Measurements from ENCODE around the gene MPO. TPM values are rescaled to one million over a fixed set of nuclear protein-coding genes. Genes with fewer than 3 reads are reported as not detected.

Gene MPO
- polyA plus RNA-seq, 1 experiment, result not detected

DNA sequence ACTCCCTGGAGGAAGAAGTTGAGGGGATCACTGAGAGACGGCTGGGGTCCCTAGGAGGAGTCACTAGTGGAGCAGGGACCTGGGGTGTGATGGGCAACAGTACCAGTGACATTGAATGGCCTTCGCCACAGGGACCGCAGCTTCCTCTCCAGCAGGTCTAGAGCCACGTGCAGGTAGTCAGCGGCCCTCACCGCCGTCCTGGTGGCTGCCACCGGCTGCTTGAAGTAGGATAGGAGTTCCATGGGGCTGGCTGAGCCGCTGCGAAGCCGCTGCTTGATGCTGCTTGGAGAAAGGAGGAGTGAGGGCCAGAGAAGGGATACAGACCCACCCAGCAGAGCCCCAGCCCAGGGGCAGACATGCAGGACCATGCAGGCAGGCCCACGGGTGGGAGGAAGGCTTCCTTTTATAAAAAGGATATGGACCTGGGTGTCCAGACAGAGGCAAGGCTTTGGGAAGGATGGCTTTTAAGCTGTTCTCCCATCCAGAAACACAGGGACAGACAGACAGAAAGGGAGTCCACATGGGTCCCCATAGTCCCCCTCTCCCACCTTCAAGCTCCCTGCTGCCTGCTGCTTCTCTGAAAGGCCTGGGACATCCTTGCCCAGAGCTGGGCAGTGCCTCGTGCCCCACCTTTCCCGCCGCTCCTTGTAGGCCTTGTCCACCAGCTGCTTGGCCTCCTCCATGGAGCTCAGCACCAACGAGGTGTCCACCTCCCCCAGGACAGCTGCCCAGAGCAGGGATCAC, 827 bp downstream of the MPO start:
- no peaks in the 10 kb centered on the region; the same call in 1 of the 2 replicates for H3K9me3 ChIP-seq (ENCODE audit: control insufficient read depth, insufficient read depth, low read length)
- ChIA-PET POLR2A (no interaction called here), CTCF (no interaction called here)
- no peak for DNase-seq (ENCODE audit: low read depth, low spot score)
- H3K27me3 ChIP-seq (ENCODE audit: control insufficient read depth, insufficient read depth, low read length), result peaks cover 34% of the 10 kb centered on the region
- no peak overlapping the region for H3K4me3 ChIP-seq (ENCODE audit: low read depth, low read length)
- TF ChIP-seq, protein P1, sequence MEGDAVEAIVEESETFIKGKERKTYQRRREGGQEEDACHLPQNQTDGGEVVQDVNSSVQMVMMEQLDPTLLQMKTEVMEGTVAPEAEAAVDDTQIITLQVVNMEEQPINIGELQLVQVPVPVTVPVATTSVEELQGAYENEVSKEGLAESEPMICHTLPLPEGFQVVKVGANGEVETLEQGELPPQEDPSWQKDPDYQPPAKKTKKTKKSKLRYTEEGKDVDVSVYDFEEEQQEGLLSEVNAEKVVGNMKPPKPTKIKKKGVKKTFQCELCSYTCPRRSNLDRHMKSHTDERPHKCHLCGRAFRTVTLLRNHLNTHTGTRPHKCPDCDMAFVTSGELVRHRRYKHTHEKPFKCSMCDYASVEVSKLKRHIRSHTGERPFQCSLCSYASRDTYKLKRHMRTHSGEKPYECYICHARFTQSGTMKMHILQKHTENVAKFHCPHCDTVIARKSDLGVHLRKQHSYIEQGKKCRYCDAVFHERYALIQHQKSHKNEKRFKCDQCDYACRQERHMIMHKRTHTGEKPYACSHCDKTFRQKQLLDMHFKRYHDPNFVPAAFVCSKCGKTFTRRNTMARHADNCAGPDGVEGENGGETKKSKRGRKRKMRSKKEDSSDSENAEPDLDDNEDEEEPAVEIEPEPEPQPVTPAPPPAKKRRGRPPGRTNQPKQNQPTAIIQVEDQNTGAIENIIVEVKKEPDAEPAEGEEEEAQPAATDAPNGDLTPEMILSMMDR (IDR thresholded peaks at IDR 0.05; ENCODE audit: low read depth, low read length), result no peak
- no peak overlapping the region for H3K27ac ChIP-seq (ENCODE audit: low read depth, low read length)

DNA sequence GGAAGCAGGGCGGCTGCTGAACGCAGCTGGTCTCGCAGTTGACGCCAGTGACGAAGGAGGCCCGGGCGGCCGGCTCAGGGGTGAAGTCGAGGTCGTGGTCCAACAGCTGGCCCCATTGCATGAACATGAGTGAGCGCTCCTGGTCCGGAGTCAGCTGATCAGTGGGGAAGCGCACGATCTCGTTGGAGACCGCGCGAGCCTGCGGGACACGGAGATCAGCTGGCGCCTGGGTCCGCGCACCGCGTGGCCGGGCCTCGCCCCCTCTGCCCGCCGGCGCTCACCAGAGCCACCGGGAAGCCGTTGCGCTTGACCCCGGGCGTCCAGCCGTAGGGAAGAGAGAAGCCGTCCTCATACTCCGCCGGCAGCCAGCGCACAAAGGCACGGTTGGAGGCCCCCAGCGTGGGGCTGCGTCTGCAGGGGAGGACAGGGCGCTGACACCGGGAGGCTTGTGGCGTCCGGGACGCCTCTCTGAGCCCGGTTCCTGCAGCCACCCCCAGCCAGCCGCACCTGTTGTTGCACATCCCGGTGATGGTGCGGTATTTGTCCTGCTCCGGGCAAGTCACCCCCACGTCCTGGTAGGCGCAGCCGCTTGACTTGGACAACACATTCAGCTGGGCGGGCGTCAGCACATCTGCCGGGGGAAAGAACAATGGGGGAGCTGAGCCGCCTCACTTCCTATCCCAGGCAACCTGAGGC, 1.6 kb downstream of the MPO start:
- CTCF ChIA-PET, result no interaction called here
- Histone ChIP-seq H3K4me3 (ENCODE audit: low read depth, low read length) (no peak overlapping the region), H3K27me3 (ENCODE audit: control insufficient read depth, insufficient read depth, low read length) (peaks cover 33% of the 10 kb centered on the region), H3K9me3 (ENCODE audit: control insufficient read depth, insufficient read depth, low read length) (no peaks in the 10 kb centered on the region; the same call in 1 of the 2 replicates), H3K27ac (ENCODE audit: low read depth, low read length) (no peak overlapping the region)
- POLR2A ChIA-PET, result no interaction called here
- DNase-seq (ENCODE audit: low read depth, low spot score), result no peak
- TF ChIP-seq, protein P1 (IDR thresholded peaks at IDR 0.05; ENCODE audit: low read depth, low read length), result no peak

DNA sequence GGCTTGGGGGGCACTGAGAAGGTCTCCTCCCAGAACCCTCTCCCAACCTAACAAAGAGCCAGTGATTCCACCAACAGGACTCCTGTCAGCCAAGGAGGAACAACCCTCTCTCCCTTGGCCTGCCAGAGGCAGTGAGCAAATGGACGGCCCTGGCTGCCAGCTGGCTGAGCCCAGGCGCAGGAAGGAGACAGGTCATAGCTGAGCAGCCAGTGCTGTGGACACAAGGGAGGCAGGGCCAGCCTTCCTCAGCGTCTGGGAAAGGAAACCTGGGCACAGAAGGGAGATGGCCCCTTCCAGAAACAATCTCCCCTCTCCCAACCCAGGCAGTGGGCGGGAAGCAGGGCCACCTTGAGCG, 2.1 kb downstream of the MPO start:
- DNase-seq (ENCODE audit: low read depth, low spot score), result no peak
- Histone ChIP-seq H3K4me3 (ENCODE audit: low read depth, low read length) (no peak overlapping the region), H3K27me3 (ENCODE audit: control insufficient read depth, insufficient read depth, low read length) (peaks cover 31% of the 10 kb centered on the region), H3K9me3 (ENCODE audit: control insufficient read depth, insufficient read depth, low read length) (no peaks in the 10 kb centered on the region; the same call in 1 of the 2 replicates), H3K27ac (ENCODE audit: low read depth, low read length) (no peak overlapping the region)
- CTCF ChIA-PET, result no interaction called here
- POLR2A ChIA-PET, result no interaction called here
- TF ChIP-seq, protein P1 (IDR thresholded peaks at IDR 0.05; ENCODE audit: low read depth, low read length), result no peak

DNA sequence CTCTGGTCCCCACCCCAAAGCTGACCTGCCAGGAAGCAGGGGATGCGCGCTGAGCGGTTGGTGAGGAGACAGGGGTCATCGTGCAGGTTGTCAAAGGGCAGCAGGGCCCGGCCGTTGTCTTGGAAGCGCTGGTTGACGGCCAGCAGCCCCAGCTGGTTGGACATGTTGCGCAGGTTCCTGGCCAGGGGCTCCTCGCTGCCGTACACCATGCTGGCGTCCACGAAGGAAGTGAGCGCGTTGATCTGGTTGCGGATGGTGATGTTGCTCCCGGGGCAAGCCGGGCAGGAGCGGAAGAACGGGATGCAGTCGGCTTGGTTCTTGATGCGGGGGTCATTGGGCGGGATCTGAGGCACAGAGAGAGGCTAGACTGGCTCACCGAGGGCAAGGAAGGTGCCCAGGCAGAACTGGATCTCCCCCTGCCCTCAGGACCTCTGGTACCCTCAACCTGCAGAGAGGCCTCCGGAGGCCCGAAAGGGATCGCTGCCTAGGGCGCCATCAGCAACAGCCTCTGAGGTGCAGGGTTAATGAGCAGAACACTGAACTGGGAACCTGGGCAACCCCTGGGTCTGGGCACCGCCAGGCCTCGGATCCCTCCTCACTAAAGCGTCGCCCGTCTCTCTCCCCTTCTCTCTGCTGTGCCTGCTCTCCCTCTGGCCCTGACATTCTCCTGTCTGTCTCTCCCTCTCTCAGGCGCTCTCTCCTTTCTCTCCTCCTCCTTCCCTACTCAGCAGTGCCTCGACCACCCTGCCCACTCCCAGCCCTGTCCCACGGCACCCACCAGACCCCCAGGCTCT, 2.7 kb downstream of the MPO start:
- H3K9me3 ChIP-seq (ENCODE audit: control insufficient read depth, insufficient read depth, low read length), result no peaks in the 10 kb centered on the region; the same call in 1 of the 2 replicates
- POLR2A ChIA-PET, result no interaction called here
- CTCF ChIA-PET, result interaction anchor here (1.5 kb wide), 1 partner anchor 139 kb away, joined by 6 read pairs; the partner anchor contains the start of gene RNF43
- H3K27ac ChIP-seq (ENCODE audit: low read depth, low read length), result no peak overlapping the region
- no peak for DNase-seq (ENCODE audit: low read depth, low spot score)
- TF ChIP-seq, protein P1 (IDR thresholded peaks at IDR 0.05; ENCODE audit: low read depth, low read length), result no peak
- no peak overlapping the region for H3K4me3 ChIP-seq (ENCODE audit: low read depth, low read length)
- H3K27me3 ChIP-seq (ENCODE audit: control insufficient read depth, insufficient read depth, low read length), result peaks cover 31% of the 10 kb centered on the region
